Omental fat pad (tissue), 4 donors: ENCODE measurements around the gene STK4. TPM values are rescaled to one million over a fixed set of nuclear protein-coding genes. Genes with fewer than 3 reads are reported as not detected.

Experiments
- ATAC-seq: fragments of 150-250 bp; one replicate; pipeline ENCODE4 v1.9.1; 2016; ENCODE audit warnings: mild to moderate bottlenecking, moderate library complexity; ENCODE audit not compliant: low FRiP score
- DNase-seq: peaks from one replicate; pipeline ENCODE4 v3.0.0-alpha.2; 2019; ENCODE audit warnings: low spot score
- CTCF ChIP-seq, 3 donors: fragments of 450-650 bp; IDR thresholded peaks; one replicate each; pipeline ENCODE4 v1.5.1; 2016 to 2017; ENCODE audit warnings: antibody characterized with exemption in 3 of 3, mild to moderate bottlenecking in 3 of 3, moderate library complexity in 2 of 3
- total RNA-seq, 4 donors: library from RNA; depleted of rRNA; stranded (reverse); fragments of >200 nt; gene quantifications; one replicate each; pipeline ENCODE4 v1.1.0, GENCODE V29; 2016

The STK4 gene
- total RNA-seq, 4 donors from 2014 or later = 26.4 to 51.9 (median 38.6) TPM

DNA sequence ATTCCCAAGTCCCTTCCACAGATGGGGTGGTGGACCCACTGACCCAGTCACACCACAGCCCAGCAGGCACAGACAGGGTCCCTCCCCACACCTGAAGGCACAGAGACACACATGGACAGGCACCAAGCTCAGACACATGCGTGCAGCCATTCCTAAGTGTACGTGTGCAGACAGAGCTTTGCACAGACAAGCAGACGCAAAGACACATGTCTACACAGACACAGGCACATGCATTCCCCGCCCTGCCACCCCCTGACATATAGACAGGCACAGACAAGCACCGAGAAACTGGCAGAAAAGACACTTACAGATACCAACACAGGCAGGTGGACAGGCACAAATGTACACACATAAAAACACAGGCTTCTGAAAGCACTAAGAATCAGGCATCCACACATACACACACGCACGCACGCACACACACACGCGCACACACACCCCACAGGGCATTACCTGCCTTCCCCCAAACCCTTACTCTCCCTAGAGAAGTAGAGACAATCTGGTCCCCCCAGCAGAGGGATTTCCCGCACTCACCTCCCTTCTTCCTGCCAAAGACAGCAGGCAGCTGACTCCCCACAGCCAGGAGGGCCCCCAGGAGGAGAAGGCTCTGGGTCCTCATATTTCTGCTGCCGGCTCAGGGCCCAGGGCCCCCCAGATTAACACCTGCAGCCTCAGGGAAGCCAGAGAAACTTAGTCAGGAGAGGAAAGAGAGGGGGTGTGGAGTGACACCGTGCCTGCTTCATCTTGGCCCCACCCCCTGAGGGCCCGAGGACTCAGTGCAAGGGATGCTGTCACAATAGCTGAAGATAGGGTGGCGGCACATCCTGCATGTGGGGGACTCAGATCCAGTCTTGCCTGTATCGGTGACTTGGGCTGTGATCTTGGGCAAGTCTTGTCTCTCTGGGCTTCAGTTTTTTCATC, 148.4 kb downstream of the STK4 start, which contains the start of gene WFDC5:
TSS of gene WFDC5 (minus strand) at position 710 of the 921 bp plus-strand sequence. CDS start at position 619, 91 bp downstream.
- DNase-seq (no peak), ATAC-seq (no peak)

DNA sequence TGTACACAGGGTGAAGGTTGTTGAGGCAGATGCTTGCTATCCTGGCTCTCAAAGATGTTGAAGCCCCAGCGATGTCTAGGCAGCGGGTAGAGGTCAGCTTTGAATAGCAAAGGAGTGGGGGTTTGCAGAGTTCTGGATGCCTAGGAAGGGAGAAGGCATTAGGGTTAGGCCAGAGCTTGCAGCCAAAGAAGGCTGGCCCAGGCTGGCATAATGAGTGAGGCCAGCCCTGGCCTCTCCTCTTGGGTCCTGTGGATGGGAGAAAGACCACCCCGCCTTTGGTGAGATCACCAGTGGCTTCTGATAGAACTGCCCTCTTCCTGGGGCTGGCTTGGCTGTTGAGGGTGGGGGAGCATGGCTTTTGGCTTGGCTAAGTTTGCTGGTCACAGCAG, 149.1 kb downstream of the STK4 start:
- TF ChIP-seq CTCF (IDR thresholded peaks at IDR 0.05) = no peak
- DNase-seq = no peak
- ATAC-seq = no peak

More for the DNA sequence above, 148.4 kb downstream of the STK4 start, which contains the start of gene WFDC5:
- TF ChIP-seq CTCF (IDR thresholded peaks at IDR 0.05) = no peak

DNA sequence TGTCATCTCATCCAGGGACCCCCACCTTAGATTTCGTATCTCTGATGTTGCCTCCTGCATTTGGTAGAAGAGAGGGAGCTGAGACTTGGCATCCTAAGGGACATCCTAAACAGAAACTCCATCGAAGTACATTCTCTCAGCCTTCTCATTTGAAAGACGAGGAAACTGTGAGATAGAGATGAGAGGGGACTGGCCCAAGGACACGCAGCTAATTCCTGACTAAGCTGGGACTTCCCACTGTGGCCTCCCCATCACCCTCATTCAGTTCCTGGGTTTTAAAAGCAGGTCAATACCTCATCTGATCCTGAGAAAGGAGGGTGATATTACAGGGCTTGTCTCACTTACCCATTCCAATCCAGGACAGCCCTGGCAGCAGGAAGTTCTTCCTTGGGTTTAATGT, 149.5 kb downstream of the STK4 start:
- no peak for DNase-seq
- no peak for ATAC-seq
- TF ChIP-seq CTCF (IDR thresholded peaks at IDR 0.05) = no peak

- ATAC-seq (no peak), DNase-seq (no peak)
- TF ChIP-seq CTCF (IDR thresholded peaks at IDR 0.05) = no peak
Measured at GRCh38 chr20:45117581-45117980, 151.3 kb downstream of the STK4 start.

- no peak for TF ChIP-seq CTCF (IDR thresholded peaks at IDR 0.05)
- no peak for DNase-seq
- ATAC-seq = no peak
Measured at GRCh38 chr20:45118028-45118427, 151.7 kb downstream of the STK4 start.

DNA sequence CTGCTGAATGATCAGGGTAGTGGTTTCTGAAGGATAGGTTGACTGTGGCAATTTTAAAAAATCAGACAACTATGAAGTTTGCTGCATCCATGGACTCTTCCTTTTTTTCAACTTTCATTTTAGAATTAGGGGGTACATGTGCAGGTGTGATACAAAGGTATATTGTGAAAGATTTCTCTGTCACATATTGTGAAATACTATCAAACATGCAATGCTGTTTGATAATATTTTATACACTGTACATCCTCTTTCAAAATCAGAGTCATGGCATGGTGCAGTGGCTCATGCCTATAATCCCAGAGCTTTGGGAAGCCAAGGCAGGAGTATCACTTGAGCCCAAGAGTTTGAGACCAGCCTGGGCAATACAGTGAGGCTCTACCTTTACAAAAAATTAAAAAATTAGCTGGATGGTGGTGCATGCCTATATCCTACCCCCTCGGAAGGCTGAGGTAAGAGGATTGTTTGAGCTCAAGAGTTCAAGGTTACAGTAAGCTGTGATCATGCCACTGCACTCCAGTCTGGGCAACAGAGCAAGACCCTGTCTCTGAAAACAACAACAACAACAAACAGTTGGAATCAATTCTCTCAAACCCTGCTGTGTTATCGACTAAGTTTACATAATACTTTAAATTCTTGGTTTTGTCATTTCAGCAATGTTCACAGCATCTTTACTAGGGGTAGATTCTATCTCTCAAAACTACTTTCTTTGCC, 153.4 kb downstream of the STK4 start:
- DNase-seq (no peak), ATAC-seq (no peak)
- no peak for TF ChIP-seq CTCF (IDR thresholded peaks at IDR 0.05)
